Neural cell (in vitro differentiated cells): Measurements from ENCODE around the gene IQCK.
"Not testable (repeated sequence)": the region's sequence is repeated elsewhere in the genome, so short reads cannot be mapped to it uniquely, and the experiment has no call there.

Source experiments
- POLR2AphosphoS5 ChIP-seq: IDR thresholded peaks from 2 replicates; pipeline ENCODE4 v1.6.1; 2012
- TF ChIP-seq, protein P1 (sequence below): fragments of 450-650 bp; IDR thresholded peaks from 2 replicates; pipeline ENCODE4 v1.5.1; 2014; ENCODE audit warnings: antibody characterized with exemption, mild to moderate bottlenecking, moderate library complexity; ENCODE audit not compliant: poor library complexity, severe bottlenecking

- TF ChIP-seq POLR2AphosphoS5, result not testable (repeated sequence)
- TF ChIP-seq, protein P1, sequence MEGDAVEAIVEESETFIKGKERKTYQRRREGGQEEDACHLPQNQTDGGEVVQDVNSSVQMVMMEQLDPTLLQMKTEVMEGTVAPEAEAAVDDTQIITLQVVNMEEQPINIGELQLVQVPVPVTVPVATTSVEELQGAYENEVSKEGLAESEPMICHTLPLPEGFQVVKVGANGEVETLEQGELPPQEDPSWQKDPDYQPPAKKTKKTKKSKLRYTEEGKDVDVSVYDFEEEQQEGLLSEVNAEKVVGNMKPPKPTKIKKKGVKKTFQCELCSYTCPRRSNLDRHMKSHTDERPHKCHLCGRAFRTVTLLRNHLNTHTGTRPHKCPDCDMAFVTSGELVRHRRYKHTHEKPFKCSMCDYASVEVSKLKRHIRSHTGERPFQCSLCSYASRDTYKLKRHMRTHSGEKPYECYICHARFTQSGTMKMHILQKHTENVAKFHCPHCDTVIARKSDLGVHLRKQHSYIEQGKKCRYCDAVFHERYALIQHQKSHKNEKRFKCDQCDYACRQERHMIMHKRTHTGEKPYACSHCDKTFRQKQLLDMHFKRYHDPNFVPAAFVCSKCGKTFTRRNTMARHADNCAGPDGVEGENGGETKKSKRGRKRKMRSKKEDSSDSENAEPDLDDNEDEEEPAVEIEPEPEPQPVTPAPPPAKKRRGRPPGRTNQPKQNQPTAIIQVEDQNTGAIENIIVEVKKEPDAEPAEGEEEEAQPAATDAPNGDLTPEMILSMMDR, result not testable (repeated sequence)
These were observed 38.8 kb upstream of the IQCK start for GRCh38 chr16:19679281-19679680.
